Liver (tissue), 9 donors: ENCODE measurements around the gene SRPX2. TPM values are rescaled to one million over a fixed set of nuclear protein-coding genes. Genes with fewer than 3 reads are reported as not detected.
A peak's percentile ranks its signal among the peaks of the same experiment; 100 is the strongest.

ENCODE experiments used
- DNase-seq: peaks from one replicate; pipeline ENCODE4 v3.0.0-alpha.2; 2017; ENCODE audit warnings: low spot score
- H3K27ac ChIP-seq, 2 donors: one replicate each; pipeline ENCODE4 v1.7.0; 2013; ENCODE audit warnings: inconsistent platforms in 2 of 2, low read length in 2 of 2, control low read depth in 1 of 2, low read depth in 1 of 2, mild to moderate bottlenecking in 1 of 2
- H3K27me3 ChIP-seq, 4 donors: one replicate each; pipeline versions ENCODE4 v1.6.1 to v1.7.0; 2013; ENCODE audit warnings: low read length in 3 of 4, inconsistent platforms in 1 of 4, mild to moderate bottlenecking in 1 of 4, moderate library complexity in 1 of 4; ENCODE audit not compliant: control insufficient read depth in 4 of 4, insufficient read depth in 4 of 4
- H3K36me3 ChIP-seq, 4 donors: one replicate each; pipeline versions ENCODE4 v1.6.1 to v1.7.0; 2013; ENCODE audit warnings: low read length in 3 of 4, mild to moderate bottlenecking in 3 of 4, low read depth in 1 of 4, moderate library complexity in 1 of 4; ENCODE audit not compliant: control insufficient read depth in 4 of 4, insufficient read depth in 3 of 4
- H3K4me1 ChIP-seq, 4 donors: one replicate each; pipeline versions ENCODE4 v1.6.1 to v1.7.0; 2013; ENCODE audit warnings: low read length in 3 of 4, mild to moderate bottlenecking in 3 of 4, moderate library complexity in 1 of 4; ENCODE audit not compliant: control insufficient read depth in 4 of 4, insufficient read depth in 4 of 4
- H3K4me3 ChIP-seq, 3 donors: one replicate each; pipeline versions ENCODE4 v1.6.1 to v1.7.0; 2013; ENCODE audit warnings: low read length in 3 of 3, control low read depth in 1 of 3, low read depth in 1 of 3, mild to moderate bottlenecking in 1 of 3
- H3K9ac ChIP-seq, 2 donors: one replicate each; pipeline ENCODE4 v1.7.0; 2013; ENCODE audit warnings: low read length in 2 of 2, mild to moderate bottlenecking in 2 of 2, moderate library complexity in 2 of 2, control low read depth in 1 of 2, low read depth in 1 of 2
- H3K9me3 ChIP-seq, 4 donors: one replicate each; pipeline versions ENCODE4 v1.6.1 to v1.7.0; 2013; ENCODE audit warnings: low read length in 3 of 4; ENCODE audit not compliant: control insufficient read depth in 4 of 4
- ATF3 ChIP-seq: IDR thresholded peaks from 2 replicates; pipeline ENCODE4 v1.6.1; 2016; ENCODE audit warnings: antibody characterized with exemption
- CTCF ChIP-seq: fragments of 150-350 bp; IDR thresholded peaks from 2 replicates; pipeline ENCODE4 v1.5.1; 2017; ENCODE audit warnings: improper control_type of control experiment, low read depth, low read length; ENCODE audit not compliant: missing input control
- EGR1 ChIP-seq, 2 donors: IDR thresholded peaks; 2 replicates each; pipeline ENCODE4 v1.6.1; 2016 to 2018; ENCODE audit warnings: antibody characterized with exemption in 2 of 2, low read depth in 2 of 2
- FOXA1 ChIP-seq: IDR thresholded peaks from 2 replicates; pipeline ENCODE4 v1.6.1; 2016; ENCODE audit warnings: antibody characterized with exemption
- FOXA2 ChIP-seq: IDR thresholded peaks from 2 replicates; pipeline ENCODE4 v1.6.1; 2016; ENCODE audit warnings: antibody characterized with exemption
- GABPA ChIP-seq, 2 donors: IDR thresholded peaks in 1 of 2; conservative IDR thresholded peaks in 1 of 2; 2 replicates each; pipeline ENCODE4 v1.6.1; 2016; ENCODE audit warnings: antibody characterized with exemption in 2 of 2, mild to moderate bottlenecking in 1 of 2, moderate library complexity in 1 of 2
- HNF4A ChIP-seq, 2 donors: conservative IDR thresholded peaks; 2 replicates each; pipeline ENCODE4 v1.6.1; 2016; ENCODE audit warnings: antibody characterized with exemption in 2 of 2, mild to moderate bottlenecking in 2 of 2
- JUND ChIP-seq, 2 donors: IDR thresholded peaks; 2 replicates each; pipeline ENCODE4 v1.6.1; 2016; ENCODE audit warnings: antibody characterized with exemption in 2 of 2
- NR2F2 ChIP-seq: IDR thresholded peaks from 2 replicates; pipeline ENCODE4 v1.6.1; 2016; ENCODE audit warnings: antibody characterized with exemption
- RAD21 ChIP-seq, 2 donors: IDR thresholded peaks; 2 replicates each; pipeline ENCODE4 v1.6.1; 2016; ENCODE audit warnings: antibody characterized with exemption in 2 of 2, mild to moderate bottlenecking in 2 of 2
- RXRA ChIP-seq, 2 donors: IDR thresholded peaks; 2 replicates each; pipeline ENCODE4 v1.6.1; 2017 to 2018; ENCODE audit warnings: antibody characterized with exemption in 2 of 2, mild to moderate bottlenecking in 1 of 2
- SP1 ChIP-seq: IDR thresholded peaks from 2 replicates; pipeline ENCODE4 v1.6.1; 2018; ENCODE audit warnings: antibody characterized with exemption, mild to moderate bottlenecking
- TAF1 ChIP-seq: conservative IDR thresholded peaks from 2 replicates; pipeline ENCODE4 v1.6.1; 2016; ENCODE audit warnings: antibody characterized with exemption, mild to moderate bottlenecking
- YY1 ChIP-seq: IDR thresholded peaks from 2 replicates; pipeline ENCODE4 v1.6.1; 2016; ENCODE audit warnings: antibody characterized with exemption, mild to moderate bottlenecking
- ZBTB33 ChIP-seq: IDR thresholded peaks from 2 replicates; pipeline ENCODE4 v1.6.1; 2016; ENCODE audit warnings: antibody characterized with exemption
- WGBS: extraction: QIAGEN DNeasy Blood & Tissue Kit; methylation state at CpG from one replicate; pipeline ENCODE4 v1.1.7; 2013; 5-methylcytosine and 5-hydroxymethylcytosine counted together
- polyA plus RNA-seq, 2 donors: library from polyadenylated mRNA; stranded (reverse) in 1 of 2; unstranded in 1 of 2; fragments of 200-250 nt in 1 of 2; fragments of >200 nt in 1 of 2; fragmentation: Nextera tagmentation in 1 of 2; extraction: Ambion mirVana in 1 of 2; gene quantifications; one replicate each; pipeline versions ENCODE4 v1.2.1 to v1.2.3, GENCODE V29; 2013 to 2015
- total RNA-seq, 2 donors: library from RNA; depleted of rRNA; stranded (reverse); fragments of >200 nt; gene quantifications; one replicate each; pipeline ENCODE4 v1.2.3, GENCODE V29; 2014
- TF ChIP-seq, protein P1 (sequence below): IDR thresholded peaks from 2 replicates; pipeline ENCODE4 v1.6.1; 2016; ENCODE audit warnings: antibody characterized with exemption, mild to moderate bottlenecking
- donor health status: healthy.
- donor health status: healthy.
- donor health status: healthy.
- donor health status: healthy.
- donor health status: healthy.

SRPX2 gene
- total and polyA plus RNA-seq, 4 donors, result 0.47 to 7.8 (median 4.7) TPM

DNA sequence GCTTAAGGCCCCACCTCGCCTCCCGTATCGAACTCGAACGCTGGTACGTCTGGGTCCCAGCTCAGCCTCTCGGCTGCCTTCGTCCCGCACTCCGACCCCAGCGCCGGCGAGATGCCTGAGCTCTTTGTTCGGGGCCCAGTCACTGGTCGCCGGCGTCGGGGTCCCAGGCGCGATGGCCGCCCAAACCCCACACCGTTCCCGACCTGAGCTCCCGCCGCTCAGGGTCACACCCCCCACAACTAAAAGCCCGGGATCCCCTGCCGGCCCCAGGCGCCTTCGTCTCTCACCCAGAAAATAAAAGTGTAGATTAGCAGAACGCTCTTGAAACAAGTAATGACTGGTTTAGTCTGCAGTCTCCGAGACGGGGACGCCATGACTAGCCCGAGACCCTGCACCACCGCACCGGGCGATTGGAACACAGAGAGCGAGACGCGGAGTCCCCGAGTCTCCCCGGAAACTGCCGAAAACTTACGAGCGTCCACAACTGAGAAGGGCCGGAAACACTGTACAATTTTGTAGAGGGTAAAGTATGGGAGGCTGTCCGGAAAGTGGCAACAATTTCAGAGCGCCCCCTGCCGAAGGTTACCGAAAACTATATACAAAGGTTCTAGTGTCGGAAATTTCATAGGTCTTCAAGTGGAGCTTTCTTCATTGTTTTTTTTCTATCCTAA lies 7.5 kb upstream of the SRPX2 start, which contains the start of gene TSPAN6 (continued):
- TF ChIP-seq GABPA (IDR thresholded peaks at IDR 0.05 in 1 of 2, conservative IDR thresholded peaks at IDR 0.05 in 1 of 2) (peak; percentile 39 to 68), RAD21 (IDR thresholded peaks at IDR 0.05) (peak; percentile 60 to 73), EGR1 (IDR thresholded peaks at IDR 0.05; ENCODE audit: low read depth in 2 of 2) (peak in 1 of 2 donors; percentile 25), FOXA2 (no peak), RXRA (IDR thresholded peaks at IDR 0.05) (no peak), NR2F2 (peak; percentile 17), JUND (IDR thresholded peaks at IDR 0.05) (peak in 1 of 2 donors; percentile 9)

DNA sequence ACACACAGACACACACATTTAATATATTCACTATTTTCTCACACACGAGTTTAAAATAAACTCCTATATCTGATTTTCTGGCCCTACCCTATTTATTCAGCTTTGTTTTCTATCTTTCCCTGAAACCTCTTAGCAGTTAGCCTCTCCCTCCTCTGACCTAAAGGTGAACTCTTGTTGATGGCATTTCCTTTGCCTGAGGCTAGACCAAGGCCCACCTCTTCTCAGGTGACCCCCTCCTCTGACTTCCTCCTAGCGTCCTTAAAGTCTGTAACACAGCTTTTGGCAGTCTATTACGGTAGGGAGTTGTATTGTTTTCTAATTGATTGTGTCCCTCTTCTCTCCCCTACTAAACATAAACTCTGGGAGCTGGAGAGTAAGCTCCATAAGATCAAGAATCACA lies 1.7 kb upstream of the SRPX2 start:
- Histone ChIP-seq H3K9ac (no peak overlapping the region), H3K27me3 (peaks cover 0 to 7% (median 0%) of the 10 kb centered on the region in 4 donors), H3K9me3 (no peaks in the 10 kb centered on the region), H3K36me3 (no peaks in the 10 kb centered on the region), H3K4me3 (no peak overlapping the region), H3K4me1 (peaks cover 2 to 5% (median 5%) of the 10 kb centered on the region in 4 donors), H3K27ac (no peak overlapping the region)
- 81% methylated on average over 3 of the region's 3 CpGs for WGBS
- DNase-seq, result no peak
- TF ChIP-seq NR2F2 (no peak), FOXA2 (no peak), GABPA (IDR thresholded peaks at IDR 0.05 in 1 of 2, conservative IDR thresholded peaks at IDR 0.05 in 1 of 2) (no peak), HNF4A (conservative IDR thresholded peaks at IDR 0.05) (no peak), FOXA1 (no peak)
- TF ChIP-seq, protein P1, sequence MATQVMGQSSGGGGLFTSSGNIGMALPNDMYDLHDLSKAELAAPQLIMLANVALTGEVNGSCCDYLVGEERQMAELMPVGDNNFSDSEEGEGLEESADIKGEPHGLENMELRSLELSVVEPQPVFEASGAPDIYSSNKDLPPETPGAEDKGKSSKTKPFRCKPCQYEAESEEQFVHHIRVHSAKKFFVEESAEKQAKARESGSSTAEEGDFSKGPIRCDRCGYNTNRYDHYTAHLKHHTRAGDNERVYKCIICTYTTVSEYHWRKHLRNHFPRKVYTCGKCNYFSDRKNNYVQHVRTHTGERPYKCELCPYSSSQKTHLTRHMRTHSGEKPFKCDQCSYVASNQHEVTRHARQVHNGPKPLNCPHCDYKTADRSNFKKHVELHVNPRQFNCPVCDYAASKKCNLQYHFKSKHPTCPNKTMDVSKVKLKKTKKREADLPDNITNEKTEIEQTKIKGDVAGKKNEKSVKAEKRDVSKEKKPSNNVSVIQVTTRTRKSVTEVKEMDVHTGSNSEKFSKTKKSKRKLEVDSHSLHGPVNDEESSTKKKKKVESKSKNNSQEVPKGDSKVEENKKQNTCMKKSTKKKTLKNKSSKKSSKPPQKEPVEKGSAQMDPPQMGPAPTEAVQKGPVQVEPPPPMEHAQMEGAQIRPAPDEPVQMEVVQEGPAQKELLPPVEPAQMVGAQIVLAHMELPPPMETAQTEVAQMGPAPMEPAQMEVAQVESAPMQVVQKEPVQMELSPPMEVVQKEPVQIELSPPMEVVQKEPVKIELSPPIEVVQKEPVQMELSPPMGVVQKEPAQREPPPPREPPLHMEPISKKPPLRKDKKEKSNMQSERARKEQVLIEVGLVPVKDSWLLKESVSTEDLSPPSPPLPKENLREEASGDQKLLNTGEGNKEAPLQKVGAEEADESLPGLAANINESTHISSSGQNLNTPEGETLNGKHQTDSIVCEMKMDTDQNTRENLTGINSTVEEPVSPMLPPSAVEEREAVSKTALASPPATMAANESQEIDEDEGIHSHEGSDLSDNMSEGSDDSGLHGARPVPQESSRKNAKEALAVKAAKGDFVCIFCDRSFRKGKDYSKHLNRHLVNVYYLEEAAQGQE, result no peak

DNA sequence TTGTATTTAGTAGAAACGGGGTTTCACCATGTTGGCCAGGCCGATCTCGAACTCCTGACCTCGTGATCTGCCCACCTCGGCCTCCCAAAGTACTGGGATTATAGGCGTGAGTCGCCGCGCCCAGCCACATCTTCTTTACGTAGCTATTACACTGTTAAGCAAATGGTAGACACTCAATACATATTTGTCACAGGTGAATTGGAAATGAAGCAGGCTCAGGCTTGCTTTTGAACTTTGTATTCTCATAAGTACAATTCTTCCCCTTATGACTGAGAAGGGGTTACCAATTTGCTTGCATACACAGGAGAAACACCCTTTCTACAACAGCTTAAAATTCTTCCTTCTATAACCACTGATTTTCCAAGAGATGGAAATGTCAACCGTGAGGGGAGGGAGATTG lies 787 bp upstream of the SRPX2 start:
- Histone ChIP-seq H3K27me3 (peaks cover 0 to 7% (median 0%) of the 10 kb centered on the region in 4 donors), H3K4me3 (no peak overlapping the region), H3K9me3 (no peaks in the 10 kb centered on the region), H3K27ac (no peak overlapping the region), H3K36me3 (no peaks in the 10 kb centered on the region), H3K9ac (no peak overlapping the region), H3K4me1 (peaks cover 2 to 15% (median 12%) of the 10 kb centered on the region in 4 donors)
- no peak for TF ChIP-seq YY1
- TF ChIP-seq FOXA1, result no peak
- TF ChIP-seq ZBTB33, result no peak
- no peak for TF ChIP-seq CTCF
- no peak for TF ChIP-seq SP1
- TF ChIP-seq FOXA2, result no peak
- no peak for TF ChIP-seq RXRA (IDR thresholded peaks at IDR 0.05)
- TF ChIP-seq, protein P1, result no peak
- no peak for TF ChIP-seq TAF1
- no peak for TF ChIP-seq RAD21 (IDR thresholded peaks at IDR 0.05)
- no peak for TF ChIP-seq NR2F2
- TF ChIP-seq ATF3, result no peak
- no peak for TF ChIP-seq GABPA (IDR thresholded peaks at IDR 0.05 in 1 of 2, conservative IDR thresholded peaks at IDR 0.05 in 1 of 2)
- no peak for TF ChIP-seq EGR1 (IDR thresholded peaks at IDR 0.05; ENCODE audit: low read depth in 2 of 2)
- TF ChIP-seq JUND (IDR thresholded peaks at IDR 0.05), result no peak
- no peak for TF ChIP-seq HNF4A (conservative IDR thresholded peaks at IDR 0.05)
- DNase-seq, result no peak
- 97% methylated on average over 11 of the region's 11 CpGs for WGBS
